ENCODE results near the gene CTU2. TPM values are rescaled to one million over a fixed set of nuclear protein-coding genes. Genes with fewer than 3 reads are reported as not detected.

CTU2 gene
- total RNA-seq, 2 donors from 2014 or later = 22.4 to 33.6 TPM

- Mint-ChIP-seq H3K4me1 (peaks cover 24% of the 10 kb centered on the region), H3K27ac (no peak overlapping the region), H3K4me3 (no peak overlapping the region), H3K36me3 (ENCODE audit: low read depth) (no peaks in the 10 kb centered on the region), H3K27me3 (no peaks in the 10 kb centered on the region)
- DNase-seq (no peak), ATAC-seq (peak; percentile 62)
- no peaks in the 10 kb centered on the region for H3K9me3 ChIP-seq (ENCODE audit: control insufficient read depth, low read length, poor library complexity, severe bottlenecking)
These were observed 41.4 kb downstream of the CTU2 start for GRCh38 chr16:88747588-88748301.

- H3K9me3 ChIP-seq (ENCODE audit: control insufficient read depth, low read length, poor library complexity, severe bottlenecking) = no peaks in the 10 kb centered on the region
- H3K36me3 Mint-ChIP-seq (ENCODE audit: low read depth) = no peaks in the 10 kb centered on the region
- no peak overlapping the region for H3K27ac Mint-ChIP-seq
- peaks cover 25% of the 10 kb centered on the region for H3K4me1 Mint-ChIP-seq
- no peaks in the 10 kb centered on the region for H3K27me3 Mint-ChIP-seq
- ATAC-seq = no peak
- H3K4me3 Mint-ChIP-seq = no peak overlapping the region
- DNase-seq = no peak
These were observed 42.1 kb downstream of the CTU2 start for GRCh38 chr16:88748364-88748763.

- Mint-ChIP-seq H3K36me3 (ENCODE audit: low read depth) (no peaks in the 10 kb centered on the region), H3K4me1 (peaks cover 18% of the 10 kb centered on the region), H3K27ac (no peak overlapping the region), H3K4me3 (no peak overlapping the region), H3K27me3 (no peaks in the 10 kb centered on the region)
- no peak for DNase-seq
- H3K9me3 ChIP-seq (ENCODE audit: control insufficient read depth, low read length, poor library complexity, severe bottlenecking) = no peaks in the 10 kb centered on the region
- no peak for ATAC-seq
These were observed 43.1 kb downstream of the CTU2 start for GRCh38 chr16:88749358-88749757.

- no peak overlapping the region for H3K27ac Mint-ChIP-seq
- H3K27me3 Mint-ChIP-seq = no peaks in the 10 kb centered on the region
- no peaks in the 10 kb centered on the region for H3K9me3 ChIP-seq (ENCODE audit: control insufficient read depth, low read length, poor library complexity, severe bottlenecking)
- H3K4me1 Mint-ChIP-seq = peaks cover 17% of the 10 kb centered on the region
- ATAC-seq (no peak), DNase-seq (no peak)
- no peaks in the 10 kb centered on the region for H3K36me3 Mint-ChIP-seq (ENCODE audit: low read depth)
- H3K4me3 Mint-ChIP-seq = no peak overlapping the region
These were observed 44.6 kb downstream of the CTU2 start for GRCh38 chr16:88750854-88751253.

- ATAC-seq = no peak
- no peak for DNase-seq
These were observed 46.2 kb downstream of the CTU2 start for GRCh38 chr16:88752386-88753002.

GRCh38 chr16:88753191-88753590 is 46.9 kb downstream of the CTU2 start:
- H3K4me1 Mint-ChIP-seq = peaks cover 8% of the 10 kb centered on the region
- no peak for DNase-seq
- H3K4me3 Mint-ChIP-seq = no peak overlapping the region
- H3K36me3 Mint-ChIP-seq (ENCODE audit: low read depth) = no peaks in the 10 kb centered on the region
- H3K27me3 Mint-ChIP-seq = no peaks in the 10 kb centered on the region
- no peak overlapping the region for H3K27ac Mint-ChIP-seq
- H3K9me3 ChIP-seq (ENCODE audit: control insufficient read depth, low read length, poor library complexity, severe bottlenecking) = no peaks in the 10 kb centered on the region
- ATAC-seq = no peak

More at GRCh38 chr16:88752386-88753002, 46.2 kb downstream of the CTU2 start:
- H3K9me3 ChIP-seq (ENCODE audit: control insufficient read depth, low read length, poor library complexity, severe bottlenecking) = no peaks in the 10 kb centered on the region
- Mint-ChIP-seq H3K36me3 (ENCODE audit: low read depth) (no peaks in the 10 kb centered on the region), H3K27me3 (no peaks in the 10 kb centered on the region), H3K4me1 (peaks cover 10% of the 10 kb centered on the region), H3K27ac (no peak overlapping the region), H3K4me3 (no peak overlapping the region)

GRCh38 chr16:88753602-88754001 is 47.3 kb downstream of the CTU2 start:
- no peaks in the 10 kb centered on the region for H3K27me3 Mint-ChIP-seq
- H3K9me3 ChIP-seq (ENCODE audit: control insufficient read depth, low read length, poor library complexity, severe bottlenecking) = no peaks in the 10 kb centered on the region
- DNase-seq (no peak), ATAC-seq (no peak)
- peaks cover 9% of the 10 kb centered on the region for H3K4me1 Mint-ChIP-seq
- H3K4me3 Mint-ChIP-seq = no peak overlapping the region
- no peak overlapping the region for H3K27ac Mint-ChIP-seq
- H3K36me3 Mint-ChIP-seq (ENCODE audit: low read depth) = no peaks in the 10 kb centered on the region

GRCh38 chr16:88754109-88754911 is 48.0 kb downstream of the CTU2 start:
- DNase-seq = no peak
- Mint-ChIP-seq H3K27ac (no peak overlapping the region), H3K27me3 (no peaks in the 10 kb centered on the region), H3K4me3 (no peak overlapping the region), H3K4me1 (peaks cover 16% of the 10 kb centered on the region), H3K36me3 (ENCODE audit: low read depth) (no peaks in the 10 kb centered on the region)
- no peaks in the 10 kb centered on the region for H3K9me3 ChIP-seq (ENCODE audit: control insufficient read depth, low read length, poor library complexity, severe bottlenecking)
- ATAC-seq = no peak

- Mint-ChIP-seq H3K4me3 (no peak overlapping the region), H3K4me1 (peaks cover 20% of the 10 kb centered on the region), H3K27me3 (no peaks in the 10 kb centered on the region), H3K36me3 (ENCODE audit: low read depth) (no peaks in the 10 kb centered on the region), H3K27ac (no peak overlapping the region)
- ATAC-seq = no peak
- DNase-seq = no peak
- H3K9me3 ChIP-seq (ENCODE audit: control insufficient read depth, low read length, poor library complexity, severe bottlenecking) = no peaks in the 10 kb centered on the region
These were observed 48.8 kb downstream of the CTU2 start for GRCh38 chr16:88754912-88755744.

GRCh38 chr16:88755745-88756443 is 49.6 kb downstream of the CTU2 start:
- ATAC-seq = no peak
- Mint-ChIP-seq H3K4me1 (peaks cover 20% of the 10 kb centered on the region), H3K27ac (no peak overlapping the region), H3K27me3 (no peaks in the 10 kb centered on the region), H3K36me3 (ENCODE audit: low read depth) (no peaks in the 10 kb centered on the region), H3K4me3 (no peak overlapping the region)
- no peaks in the 10 kb centered on the region for H3K9me3 ChIP-seq (ENCODE audit: control insufficient read depth, low read length, poor library complexity, severe bottlenecking)
- DNase-seq = no peak

- H3K27me3 Mint-ChIP-seq = no peaks in the 10 kb centered on the region
- ATAC-seq (no peak), DNase-seq (no peak)
- H3K9me3 ChIP-seq (ENCODE audit: control insufficient read depth, low read length, poor library complexity, severe bottlenecking) = no peaks in the 10 kb centered on the region
- H3K36me3 Mint-ChIP-seq (ENCODE audit: low read depth) = no peaks in the 10 kb centered on the region
- peak overlapping the region; percentile 56 for H3K4me3 Mint-ChIP-seq
- peak overlapping the region; percentile 86 for H3K27ac Mint-ChIP-seq
- peaks cover 19% of the 10 kb centered on the region for H3K4me1 Mint-ChIP-seq
These were observed 52.1 kb downstream of the CTU2 start for GRCh38 chr16:88758227-88758943.

- Mint-ChIP-seq H3K36me3 (ENCODE audit: low read depth) (no peaks in the 10 kb centered on the region), H3K27ac (peak overlapping the region; percentile 86), H3K4me1 (peaks cover 21% of the 10 kb centered on the region), H3K4me3 (peak overlapping the region; percentile 56), H3K27me3 (no peaks in the 10 kb centered on the region)
- H3K9me3 ChIP-seq (ENCODE audit: control insufficient read depth, low read length, poor library complexity, severe bottlenecking) = no peaks in the 10 kb centered on the region
- DNase-seq = no peak
- ATAC-seq = no peak
These were observed 52.6 kb downstream of the CTU2 start for GRCh38 chr16:88758944-88759244.

All from T-helper 17 cell (primary cell).